IPS DF 4.7 (cell line): ENCODE results near the gene ADORA3.
"Not testable (repeated sequence)": the region's sequence is repeated elsewhere in the genome, so short reads cannot be mapped to it uniquely, and the experiment has no call there.

Experiments used
- DNase-seq: peaks from one replicate; pipeline ENCODE4 v3.0.0-alpha.2; 2013; ENCODE audit warnings: low spot score; ENCODE audit errors: extremely low read depth

ADORA3 gene

DNA sequence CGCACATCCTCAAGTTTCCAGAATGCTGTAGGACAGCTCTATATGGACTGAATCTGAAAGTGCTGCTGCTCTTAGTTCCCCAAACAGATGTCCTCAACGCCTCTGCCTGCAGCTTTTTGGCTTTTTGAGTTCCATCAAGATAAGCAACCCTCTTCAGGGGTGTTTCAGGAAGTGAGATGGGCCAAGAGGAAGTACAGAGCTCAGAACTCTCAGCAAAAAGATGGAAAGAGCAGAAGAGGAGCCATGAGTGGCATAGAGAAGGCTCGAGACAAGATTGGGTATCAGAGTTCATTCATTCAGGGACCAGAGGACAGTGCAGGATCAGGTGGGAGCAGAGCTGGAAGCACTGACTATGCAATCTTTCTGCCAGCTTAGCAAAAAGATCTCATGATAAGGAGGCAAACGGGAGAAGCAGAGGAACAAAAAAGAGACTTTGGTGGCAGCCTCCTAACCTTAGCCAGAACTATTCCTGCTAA is at the start of gene ADORA3, which contains the start of gene TMIGD3:
Gene ADORA3, minus strand, starts transcription at position 49 of the 476 bp plus-strand sequence. CDS start 279 bp downstream, outside the sequence.
Gene TMIGD3, minus strand, starts transcription at position 49 of the 476 bp plus-strand sequence. CDS start 279 bp downstream, outside the sequence.
- DNase-seq = no peak

- DNase-seq = no peak
These were observed 49.8 kb upstream of the ADORA3 start for GRCh38 chr1:111553196-111553595.

GRCh38 chr1:111552587-111552986 is 49.2 kb upstream of the ADORA3 start:
- DNase-seq = no peak

- no peak for DNase-seq
These were observed 48.4 kb upstream of the ADORA3 start for GRCh38 chr1:111551623-111552411.

- not testable (repeated sequence) for DNase-seq
These were observed 44.4 kb upstream of the ADORA3 start for GRCh38 chr1:111547786-111548185.

DNA sequence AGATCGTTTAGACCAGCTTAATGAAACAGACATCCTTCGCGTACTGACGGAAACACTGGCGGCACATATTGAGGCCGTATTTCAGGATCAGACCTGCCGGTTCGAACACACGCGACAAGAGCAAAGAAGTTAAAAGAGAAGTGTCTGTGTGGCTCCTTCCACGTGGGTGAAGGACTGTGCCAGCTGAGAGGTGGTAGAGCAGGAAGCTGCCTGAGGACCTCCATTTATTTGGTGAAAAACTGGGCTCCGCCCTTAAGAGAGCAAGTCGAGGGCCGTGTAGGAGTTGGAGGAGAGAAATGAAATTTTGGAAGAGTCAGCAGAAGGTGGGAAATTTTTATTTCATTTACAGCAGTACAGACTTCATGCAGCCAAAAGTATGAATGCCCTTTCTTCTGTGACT is 38.8 kb upstream of the ADORA3 start:
- DNase-seq = no peak

DNA sequence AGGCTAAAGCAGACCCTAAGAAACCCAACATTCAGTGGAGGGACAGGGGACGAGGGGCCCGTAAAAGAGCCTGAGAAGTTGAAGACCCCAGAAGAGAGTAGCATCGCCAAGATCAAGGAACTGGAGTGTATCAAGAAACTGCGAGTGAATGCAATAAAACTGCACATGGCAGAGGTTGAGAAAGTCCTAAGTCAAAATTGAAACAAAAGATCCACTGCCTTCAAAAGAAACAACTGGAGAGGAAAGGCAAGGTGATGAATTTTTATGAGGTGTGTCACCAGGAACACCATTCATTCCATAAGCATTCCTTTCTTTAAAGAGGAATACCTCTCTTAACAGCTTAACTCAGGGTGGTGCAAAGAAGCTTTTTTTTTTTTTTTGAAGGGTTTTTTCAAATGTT is 38.3 kb upstream of the ADORA3 start:
- DNase-seq = peak; percentile 69

DNA sequence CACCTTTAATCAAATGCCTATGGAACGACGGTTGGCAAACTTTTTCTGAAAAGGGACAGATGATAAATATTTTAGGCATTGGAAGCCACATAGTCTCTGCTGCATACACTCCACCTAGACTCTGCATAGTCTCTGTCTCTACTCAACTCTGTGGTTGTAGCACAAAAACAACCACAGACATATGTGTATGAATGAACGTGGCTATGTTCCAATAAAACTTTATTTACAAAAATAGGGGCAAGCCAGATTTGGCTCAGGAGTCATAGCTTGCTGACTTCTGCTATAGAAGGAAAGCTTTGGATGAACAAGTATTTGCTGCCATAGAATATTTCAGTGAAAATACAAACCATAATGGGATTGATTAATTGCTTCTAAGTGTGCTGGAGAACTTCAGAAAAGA is 37.5 kb upstream of the ADORA3 start:
- no peak for DNase-seq

DNA sequence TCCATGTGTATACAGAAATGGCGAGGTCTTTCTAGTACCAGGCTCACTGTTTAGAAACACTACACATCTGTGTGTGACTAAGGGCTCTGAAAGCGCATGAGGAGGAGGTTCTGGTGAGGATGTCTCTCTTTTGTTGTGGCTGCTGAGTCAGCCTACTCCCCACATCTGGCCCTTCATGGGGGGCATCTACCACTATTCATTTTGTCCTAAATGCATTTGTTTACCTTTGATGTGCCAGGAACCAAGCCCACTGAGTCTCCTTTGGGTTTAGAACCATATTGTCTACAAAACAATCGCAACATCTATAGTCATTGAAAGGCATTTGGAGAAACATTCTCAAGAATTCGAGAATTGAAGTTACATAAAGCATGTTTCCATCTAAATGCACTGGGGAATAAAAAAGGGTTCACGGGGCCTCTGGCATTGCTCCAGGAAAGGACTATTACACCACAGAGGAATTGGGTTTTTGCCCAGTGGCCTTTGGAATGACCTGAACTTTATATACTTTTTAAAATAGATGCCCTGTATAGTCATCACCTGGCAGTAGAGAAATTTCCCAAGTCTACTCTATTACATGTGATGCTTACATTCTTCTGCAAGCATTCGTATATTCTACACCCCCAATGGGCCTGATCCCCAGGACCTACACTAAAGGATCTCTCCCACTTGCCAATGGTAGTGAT is 35.1 kb upstream of the ADORA3 start:
- peak; percentile 49 for DNase-seq

DNA sequence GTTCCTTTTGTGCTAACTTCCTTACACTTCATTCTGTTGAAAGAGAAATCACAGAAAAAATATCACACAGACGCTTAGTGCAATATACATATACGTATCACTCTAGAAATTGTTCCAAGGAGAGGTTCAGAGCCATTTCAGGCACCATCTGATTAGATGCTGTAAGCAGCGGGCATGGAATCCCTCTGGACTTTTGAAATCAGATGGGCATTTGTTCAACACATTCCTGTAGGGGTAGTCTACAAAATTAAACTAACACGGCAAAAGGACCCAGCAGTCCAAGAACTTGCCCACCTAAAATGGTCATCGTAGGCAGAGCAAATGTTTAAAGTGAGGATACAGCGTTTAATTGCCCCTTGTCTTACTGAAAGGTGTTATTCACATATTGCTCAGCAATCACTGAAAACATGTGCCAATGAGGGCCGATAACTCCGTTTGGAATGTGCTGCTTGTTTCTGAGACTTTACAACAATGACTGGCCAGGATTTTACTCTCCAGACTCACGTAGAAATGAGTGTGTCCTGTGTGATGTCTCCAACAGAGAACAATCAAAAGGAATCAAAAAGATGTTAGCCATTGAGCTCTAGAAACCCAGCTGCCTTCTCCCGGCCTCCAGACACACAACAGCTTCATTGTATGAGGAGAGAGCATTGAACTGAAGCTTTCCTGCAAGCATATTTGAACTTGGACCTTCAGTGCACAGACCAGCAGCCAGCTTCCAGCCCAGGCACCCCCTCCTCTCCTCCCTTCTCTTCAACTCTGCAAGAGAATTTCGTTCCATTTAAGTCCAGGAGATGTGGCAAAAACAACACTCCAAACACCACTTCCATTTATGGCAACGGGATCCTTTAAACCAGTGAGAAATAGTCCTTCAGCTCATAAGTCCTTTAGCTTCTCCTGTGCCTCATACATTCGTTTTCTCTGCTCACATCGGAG is 32.1 kb upstream of the ADORA3 start:
- no peak for DNase-seq

- no peak for DNase-seq
These were observed 16.6 kb upstream of the ADORA3 start for GRCh38 chr1:111520053-111520452.

GRCh38 chr1:111517469-111518225 is 14.2 kb upstream of the ADORA3 start:
- no peak for DNase-seq

DNA sequence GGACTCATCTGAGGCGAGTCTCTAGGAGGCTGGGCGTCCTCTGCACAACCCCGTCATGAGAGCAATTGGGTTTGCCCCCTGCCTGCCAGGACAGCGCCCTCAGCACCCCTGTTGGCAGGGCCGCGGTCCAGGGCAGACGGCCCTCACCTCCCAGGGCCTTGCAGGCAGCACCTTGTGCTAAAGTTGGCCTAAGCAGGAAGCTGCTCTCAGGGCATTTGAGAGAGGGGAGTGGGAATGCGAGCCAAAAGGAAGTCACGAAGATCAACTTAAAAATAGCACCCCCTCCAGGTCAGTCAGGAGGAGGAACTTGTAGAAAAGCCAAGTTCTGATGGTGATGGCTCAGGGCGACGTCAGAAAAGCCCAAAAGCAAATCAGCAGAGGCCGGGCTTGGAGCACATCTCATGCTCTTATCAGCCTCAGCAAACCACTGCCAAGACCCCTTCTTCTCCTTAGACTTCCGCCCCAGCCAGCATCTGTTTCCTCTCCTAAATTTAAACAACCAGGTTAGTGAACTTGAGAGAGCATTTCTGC is 12.6 kb upstream of the ADORA3 start:
- peak; percentile 62 for DNase-seq

DNA sequence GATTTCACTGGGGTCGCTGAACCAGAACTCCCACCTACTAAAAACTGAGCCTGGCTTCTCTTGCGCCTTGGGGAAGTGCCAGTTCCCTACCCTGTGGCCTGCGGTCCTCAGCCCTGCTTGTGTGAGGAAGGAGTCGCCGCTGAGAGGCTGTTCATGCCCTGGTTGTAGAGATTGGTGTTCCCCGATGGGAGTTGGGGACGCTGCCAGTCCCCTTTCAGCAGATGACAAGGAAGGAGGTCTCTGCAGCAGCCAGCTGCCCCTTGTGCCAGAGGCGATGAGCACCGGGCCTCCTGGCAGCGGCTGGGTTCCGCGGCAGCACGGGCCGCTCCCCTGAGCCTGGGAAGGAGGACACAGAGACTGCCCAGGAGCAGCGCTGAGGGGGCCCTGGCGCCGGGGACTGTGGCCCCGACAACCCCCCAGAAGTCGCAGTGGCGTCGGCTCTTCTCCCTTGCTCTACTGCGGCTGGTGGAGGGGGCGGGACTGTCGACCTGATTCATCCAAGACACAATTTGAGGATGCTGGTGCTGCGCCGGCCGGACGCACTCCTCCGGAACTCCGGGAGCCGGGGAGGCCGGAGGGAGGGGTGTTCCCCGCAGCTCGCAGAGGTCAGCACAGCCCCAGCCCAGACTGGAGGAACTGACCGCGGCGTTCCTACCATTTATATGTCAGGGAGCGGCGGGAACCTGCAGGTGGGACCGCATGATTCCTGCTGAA is 12.0 kb upstream of the ADORA3 start:
- DNase-seq = no peak

DNA sequence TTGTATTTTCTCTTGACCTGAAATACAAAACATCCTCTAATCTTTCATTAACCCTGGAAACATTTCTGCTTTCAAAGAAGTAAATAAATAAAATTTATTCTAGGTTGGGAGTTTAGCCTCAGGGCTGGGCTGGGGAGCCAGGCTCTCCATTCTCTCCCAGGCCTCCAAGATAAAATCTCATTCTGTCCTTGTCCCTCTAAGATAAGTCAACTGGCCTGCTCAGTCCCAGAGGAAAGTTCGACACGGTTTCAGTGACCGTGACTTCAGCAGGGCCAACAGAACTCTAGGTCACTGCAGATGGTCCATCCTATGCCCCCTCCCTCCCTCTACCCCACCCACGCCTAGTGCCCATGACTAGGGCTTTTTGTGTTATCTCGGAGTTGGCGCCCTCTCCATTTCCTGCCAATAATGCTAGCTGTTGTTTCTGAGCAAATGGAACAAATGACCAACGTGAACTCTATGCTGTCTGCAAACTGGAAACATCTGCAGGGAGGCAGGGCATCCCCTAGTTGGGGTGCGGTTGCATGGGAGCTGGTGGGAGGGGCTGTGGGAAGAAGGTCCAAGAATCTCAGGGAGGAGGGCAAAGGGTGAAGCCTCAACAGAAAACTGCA is 10.1 kb upstream of the ADORA3 start:
- no peak for DNase-seq

DNA sequence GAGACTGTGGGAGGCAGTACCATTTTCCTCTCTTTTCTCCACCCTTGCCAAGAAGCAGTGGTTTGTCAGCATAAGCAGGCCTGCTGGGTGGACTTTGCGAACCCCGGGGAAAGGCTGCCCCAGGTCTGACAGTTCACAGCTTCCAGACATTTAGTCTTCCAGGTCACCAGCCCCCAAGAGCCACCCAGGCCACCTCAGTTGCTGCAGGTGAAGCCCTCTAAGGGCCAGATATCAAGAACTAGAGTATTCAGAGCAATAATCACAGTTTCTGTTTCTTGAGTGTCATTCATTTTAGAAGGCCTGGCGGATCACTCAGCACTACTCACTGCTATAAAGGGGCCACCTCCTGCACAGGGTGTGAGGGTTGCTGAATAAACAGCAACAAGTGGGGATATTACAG is 9.5 kb upstream of the ADORA3 start:
- no peak for DNase-seq

GRCh38 chr1:111512132-111512889 is 8.9 kb upstream of the ADORA3 start:
- no peak for DNase-seq

DNA sequence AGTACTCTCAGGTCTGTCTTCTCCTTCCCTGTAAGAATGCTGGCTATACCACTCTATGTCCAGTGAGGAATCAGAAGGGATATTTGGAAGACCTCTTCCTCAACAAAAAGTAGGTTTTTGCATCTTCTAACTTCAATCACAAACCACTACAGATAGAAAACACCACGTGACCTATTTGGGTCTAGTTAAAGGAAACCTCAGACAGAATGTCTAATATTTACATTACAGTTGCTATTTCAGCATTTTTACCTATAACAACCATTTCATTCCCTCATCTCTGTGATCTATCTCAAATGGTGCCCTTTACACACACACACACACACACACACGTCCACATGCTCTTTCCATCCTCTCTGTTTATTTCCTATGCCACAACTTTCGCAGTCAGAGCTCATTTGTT is 7.9 kb upstream of the ADORA3 start:
- no peak for DNase-seq

- DNase-seq = no peak
These were observed 6.6 kb upstream of the ADORA3 start for GRCh38 chr1:111509997-111510375.
